NCI-H774 (cell line): ENCODE data around the gene ANAPC13.

Experiments
- DNase-seq: peaks from one replicate; lab custom pipeline; 2025; lab: John Stamatoyannopoulos, UW

The ANAPC13 gene

DNA sequence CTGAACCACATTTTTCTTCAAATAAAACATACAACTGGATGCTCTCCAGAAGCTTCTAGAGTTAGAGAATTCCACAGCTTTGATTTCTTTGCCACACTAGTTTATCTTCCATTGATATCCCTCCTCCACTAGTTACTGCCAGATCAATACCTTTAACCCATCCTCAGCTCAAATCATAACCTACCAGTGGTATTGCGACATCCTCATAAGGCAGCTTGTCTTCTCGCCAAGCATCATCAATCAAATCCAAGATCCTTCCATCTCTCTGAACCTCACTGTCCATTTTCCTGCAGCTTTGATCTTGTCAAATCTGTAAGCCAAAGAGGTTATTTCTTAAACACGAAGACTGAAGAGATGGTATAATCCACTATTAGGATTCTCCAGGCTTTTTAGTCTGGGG is 3.2 kb downstream of the ANAPC13 start:
- no peak for DNase-seq

DNA sequence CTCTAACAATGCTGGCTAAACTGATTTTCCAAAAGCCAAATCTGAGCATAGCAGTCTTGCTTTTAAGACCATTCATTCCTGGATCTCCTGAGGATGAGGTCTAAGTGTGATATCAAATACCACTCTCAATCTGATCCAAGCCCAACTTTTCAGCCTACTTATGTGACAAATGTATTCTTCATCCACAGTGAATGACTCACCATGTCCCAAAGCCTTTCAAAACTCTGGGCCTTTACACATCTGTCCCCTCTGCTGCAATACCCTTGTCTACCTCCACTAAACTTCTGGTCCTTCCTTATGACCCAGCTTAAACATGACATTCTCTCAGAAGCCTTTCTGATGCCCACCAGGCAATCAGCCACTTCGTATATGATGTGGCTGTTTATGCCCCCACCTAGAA is 4.6 kb downstream of the ANAPC13 start:
- DNase-seq, result no peak

DNA sequence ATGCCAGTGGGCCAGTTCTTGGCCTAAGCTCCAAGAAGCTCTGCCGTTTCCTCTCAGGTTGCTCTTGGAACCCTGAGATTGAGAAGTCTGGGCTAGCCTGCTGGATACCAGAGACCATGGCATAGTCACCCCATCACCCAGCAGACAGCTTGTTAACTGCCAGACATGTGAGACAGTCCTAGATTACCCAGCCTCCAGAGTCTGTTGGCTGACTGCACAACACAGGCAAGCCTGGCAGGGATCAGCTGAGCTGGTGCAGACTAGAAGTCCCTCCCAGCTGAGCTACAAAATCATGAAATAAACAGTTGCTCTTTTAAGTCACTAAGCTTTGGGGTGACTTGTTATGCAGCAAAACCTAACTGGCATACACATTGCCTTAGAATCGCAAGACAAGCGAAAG is 5.2 kb downstream of the ANAPC13 start:
- DNase-seq, result no peak

DNA sequence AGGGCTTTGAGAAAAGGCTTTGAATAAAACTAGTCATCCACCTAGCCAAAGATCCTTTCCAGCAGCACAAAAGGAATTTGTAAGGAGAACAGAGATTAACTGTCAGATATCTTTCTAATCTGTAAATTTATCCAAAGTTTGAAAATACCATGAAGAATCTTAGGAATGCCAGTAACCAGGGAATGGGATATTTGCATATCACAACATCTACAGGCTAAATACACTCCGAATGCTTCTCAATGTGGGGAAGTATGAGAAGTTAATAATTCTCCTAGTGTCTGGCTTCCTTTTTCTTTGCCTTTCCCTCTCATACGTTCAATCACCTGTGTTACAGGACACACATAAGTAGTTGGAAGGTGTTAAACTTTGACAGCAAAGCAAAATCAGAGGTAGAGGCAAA is 7.8 kb downstream of the ANAPC13 start:
- DNase-seq, result no peak

DNA sequence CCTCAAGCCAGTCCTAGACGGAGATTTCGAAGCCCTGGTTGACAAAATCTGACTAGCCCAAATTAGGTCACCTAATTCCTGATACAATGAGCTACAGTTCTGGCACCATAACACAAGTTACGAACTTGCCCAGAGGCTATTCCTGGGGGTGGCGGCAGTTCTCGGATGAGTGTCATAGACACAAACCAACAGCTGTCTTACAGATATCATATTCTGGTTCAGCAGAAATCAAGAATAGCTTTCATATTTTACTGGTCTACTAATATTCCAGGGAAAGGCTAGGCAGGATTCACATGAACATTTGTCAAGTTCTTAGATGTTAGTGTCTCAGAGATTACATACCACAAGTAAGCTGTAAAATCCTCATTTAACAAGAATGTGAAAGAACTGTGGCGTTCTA is 8.8 kb downstream of the ANAPC13 start:
- no peak for DNase-seq

DNA sequence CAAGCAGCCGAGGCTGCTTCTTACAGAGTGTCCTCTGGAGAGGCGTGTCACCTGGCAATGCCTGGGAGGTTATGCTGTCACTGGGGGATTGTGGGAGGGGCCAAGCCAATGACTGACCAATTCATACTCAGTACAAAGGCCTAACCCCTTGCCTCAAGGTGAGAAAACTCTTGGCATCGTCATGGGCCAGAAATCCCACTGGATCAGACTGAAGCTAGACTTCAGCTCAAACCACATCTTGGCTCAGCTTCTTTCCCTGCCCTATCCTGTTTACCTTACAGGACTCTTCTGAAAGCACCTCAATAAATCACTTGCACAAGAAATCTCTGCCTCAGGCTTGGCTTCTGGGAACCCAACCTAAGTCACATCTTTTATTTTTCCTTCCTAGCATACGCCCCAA is 9.5 kb downstream of the ANAPC13 start:
- DNase-seq, result no peak

DNA sequence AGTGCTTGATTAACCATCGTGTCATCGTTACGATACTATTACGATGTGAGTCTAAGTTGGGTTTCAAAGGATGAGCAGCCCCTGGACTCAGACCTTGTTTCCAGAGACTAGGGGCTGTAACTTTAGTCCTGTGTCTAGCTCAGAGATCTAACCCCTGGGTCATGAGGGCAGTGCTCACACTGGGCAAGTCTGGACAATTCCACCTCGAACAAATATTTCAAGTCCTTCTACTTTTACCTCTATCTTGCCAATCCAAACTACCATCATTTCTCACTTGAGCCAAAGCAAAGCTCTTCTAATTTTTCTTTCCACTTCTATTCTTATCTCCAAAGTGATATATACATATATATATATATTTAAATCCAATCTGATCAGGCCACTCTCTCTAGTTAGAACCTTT is 10.8 kb downstream of the ANAPC13 start:
- no peak for DNase-seq

DNA sequence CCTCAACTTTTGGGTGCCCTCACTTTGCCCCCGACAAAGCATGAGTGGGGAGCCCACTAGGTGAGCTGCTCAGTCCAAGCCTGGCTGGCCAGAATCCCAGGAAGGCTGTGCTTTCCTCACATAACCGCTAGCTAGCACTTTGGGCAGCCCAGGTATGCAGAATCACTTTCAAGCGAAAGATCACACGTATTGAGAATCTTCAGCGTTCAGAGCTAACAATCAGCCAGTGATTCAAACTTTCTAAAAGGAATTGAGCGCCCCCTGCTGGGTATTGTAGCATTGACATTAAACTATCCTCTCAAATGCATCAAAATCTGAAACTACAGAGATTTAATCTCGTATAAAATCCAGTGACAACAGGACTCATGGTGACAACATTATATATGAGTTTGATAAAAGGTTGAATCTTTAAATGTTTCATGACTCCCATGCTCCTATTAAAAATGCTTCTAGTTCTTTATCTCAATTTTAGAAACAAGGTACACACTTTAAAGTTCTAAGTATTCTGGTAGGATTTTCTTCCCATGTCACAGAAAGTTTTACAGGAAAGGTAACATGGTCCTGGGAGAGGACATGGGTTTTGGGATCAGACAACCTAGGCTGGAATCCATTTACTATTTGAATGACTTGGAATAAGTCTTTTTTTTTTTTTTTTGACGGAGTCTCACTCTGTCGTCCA is 11.8 kb downstream of the ANAPC13 start:
- DNase-seq, result peak; percentile 21

DNA sequence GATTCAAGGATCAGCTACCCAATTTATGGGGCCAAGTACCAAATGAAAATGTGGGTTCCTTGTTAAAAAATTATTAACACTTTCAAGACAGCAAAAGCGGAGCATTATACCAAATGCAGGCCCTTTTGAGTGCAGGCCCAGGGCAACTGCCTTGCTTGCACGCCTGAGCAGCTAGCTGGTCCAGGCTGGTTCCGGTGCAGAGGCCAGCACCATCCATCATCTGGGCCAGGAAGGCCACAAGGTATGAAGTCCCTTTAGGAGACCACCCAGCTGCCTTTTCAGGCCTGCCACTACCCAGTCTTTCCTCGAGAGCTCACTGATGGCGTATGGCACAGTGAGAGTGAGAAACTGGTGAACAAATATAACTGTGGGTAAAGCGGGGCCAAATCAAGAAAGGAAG is 13.0 kb downstream of the ANAPC13 start:
- DNase-seq, result no peak

DNA sequence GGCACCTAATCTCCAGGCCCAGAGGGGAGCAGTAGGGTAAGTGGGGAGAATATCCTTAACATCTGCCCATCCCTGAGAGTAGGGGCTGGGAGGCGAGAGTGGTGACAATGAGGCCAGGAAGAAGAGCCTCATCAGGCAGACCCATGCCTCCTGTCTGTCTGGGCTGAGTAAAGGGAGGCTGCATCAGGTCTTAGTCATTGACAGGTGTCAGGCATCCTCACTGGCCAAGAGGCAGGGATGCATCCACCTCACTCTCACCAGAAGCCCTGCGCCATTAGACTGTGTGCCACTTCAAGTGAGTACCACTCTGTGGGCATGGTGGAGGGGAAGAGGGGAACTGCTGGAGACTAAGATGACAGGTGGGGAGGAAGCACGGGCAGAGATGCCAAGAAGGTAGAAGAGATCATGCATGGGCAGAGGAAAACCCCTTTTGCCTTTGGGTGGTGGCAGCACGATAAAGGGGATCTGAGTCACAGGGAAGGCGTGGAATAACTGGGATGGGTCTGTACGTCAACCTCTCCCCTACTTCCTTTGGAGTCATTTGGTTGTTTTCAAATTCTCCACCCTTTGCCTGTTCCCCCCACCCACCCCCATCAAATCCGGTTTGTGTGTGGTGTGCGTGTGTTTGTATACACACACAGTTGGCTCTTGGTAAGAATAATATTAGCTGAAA is 14.1 kb downstream of the ANAPC13 start:
- DNase-seq, result no peak

DNA sequence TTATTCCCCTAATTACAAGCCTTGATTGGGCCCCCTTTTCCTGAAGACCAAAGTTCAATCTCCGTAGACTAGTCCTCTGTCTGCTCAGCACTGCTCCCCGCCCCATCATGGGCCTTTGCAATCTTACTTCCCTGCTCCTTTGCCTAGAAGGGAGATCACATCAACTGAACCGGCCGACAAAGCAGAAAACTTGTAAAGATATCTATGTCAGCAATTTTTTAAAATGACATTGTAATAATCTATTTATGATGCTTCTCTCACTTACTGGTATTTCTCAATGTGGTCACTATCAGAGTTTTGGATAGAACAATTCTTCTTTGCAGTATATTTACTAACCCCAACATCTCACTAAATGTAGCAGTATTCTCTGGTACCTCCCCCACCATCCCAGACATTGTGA is 17.3 kb downstream of the ANAPC13 start:
- DNase-seq, result no peak

DNA sequence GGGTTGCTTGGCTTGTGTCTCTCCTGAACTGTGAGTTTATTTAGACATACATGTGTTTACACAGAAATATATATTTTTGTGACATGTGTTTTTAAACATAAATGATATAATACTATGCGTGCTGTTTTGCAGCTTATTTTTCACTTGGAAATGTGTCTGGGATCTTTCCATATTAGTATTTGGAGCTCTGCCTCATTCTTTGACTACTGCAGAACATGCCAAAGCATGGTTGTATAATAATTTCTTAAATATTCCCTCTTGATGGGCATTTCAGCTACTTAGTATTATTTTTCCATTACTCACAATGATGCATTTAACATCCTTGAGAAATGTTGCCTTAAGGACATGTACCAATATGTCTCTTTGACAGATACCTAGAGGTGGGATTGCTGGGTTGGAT is 19.5 kb downstream of the ANAPC13 start:
- DNase-seq, result no peak

DNA sequence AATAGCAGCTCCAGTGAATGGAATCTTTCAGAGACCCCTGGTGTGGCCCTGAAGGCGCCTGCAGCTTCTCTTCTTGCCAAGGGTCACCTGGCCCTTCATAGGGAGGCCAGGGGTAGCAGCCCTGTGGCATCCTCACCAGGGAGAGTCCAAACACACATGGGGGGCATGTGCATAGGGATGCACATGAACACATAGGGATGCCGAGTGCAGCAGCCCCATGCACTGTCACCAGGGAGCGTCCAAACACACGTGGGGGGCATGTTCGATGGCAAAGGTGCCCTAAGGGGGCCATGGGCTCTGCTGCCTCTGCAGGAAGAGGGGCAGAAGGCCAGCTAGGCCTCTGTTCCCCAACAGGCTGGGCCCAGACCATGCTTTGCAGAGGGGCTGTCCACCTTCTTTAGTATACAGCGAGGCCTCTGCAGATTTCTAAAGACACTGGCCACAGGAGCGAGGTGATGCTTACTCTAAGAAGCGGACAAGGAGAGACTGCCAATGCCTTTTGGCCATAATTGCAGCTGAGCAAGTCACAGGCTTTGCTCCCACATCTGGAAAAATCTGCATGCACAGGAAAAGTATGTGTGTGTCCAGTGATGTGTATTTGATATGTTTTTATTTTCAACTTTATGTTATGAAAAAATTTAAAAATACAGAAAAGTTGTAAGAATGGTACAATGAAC is 21.0 kb downstream of the ANAPC13 start:
- no peak for DNase-seq

DNA sequence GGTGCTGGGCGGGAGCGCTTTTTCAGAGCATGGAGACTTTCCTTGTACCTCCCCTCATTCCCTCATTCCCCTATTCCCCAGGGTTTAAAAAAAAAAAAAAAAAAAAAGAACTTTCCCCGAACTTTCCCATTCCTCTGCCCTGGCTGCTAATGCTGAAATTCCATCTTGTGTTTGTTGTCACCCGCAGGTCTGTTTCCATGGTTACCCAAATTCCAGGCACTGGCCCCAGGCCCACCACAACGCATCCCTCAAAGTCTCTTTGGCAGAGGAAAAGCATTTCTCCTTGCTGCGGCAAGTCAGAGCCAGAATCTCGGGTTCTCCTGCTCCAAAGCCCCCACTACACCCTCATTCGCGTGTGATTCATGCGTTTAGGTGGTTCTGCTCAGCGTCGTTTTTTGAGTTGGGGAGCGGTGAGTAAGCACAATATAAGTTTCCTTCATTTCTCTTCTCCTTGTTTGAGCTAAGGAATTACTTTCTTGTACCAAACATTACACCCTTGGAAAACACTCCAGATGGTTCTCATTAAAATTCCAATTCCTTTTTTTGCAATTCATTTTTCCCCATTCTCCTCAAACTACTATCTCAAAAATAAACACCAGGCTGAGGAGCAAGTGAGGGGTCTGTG is 21.6 kb downstream of the ANAPC13 start:
- DNase-seq, result no peak

DNA sequence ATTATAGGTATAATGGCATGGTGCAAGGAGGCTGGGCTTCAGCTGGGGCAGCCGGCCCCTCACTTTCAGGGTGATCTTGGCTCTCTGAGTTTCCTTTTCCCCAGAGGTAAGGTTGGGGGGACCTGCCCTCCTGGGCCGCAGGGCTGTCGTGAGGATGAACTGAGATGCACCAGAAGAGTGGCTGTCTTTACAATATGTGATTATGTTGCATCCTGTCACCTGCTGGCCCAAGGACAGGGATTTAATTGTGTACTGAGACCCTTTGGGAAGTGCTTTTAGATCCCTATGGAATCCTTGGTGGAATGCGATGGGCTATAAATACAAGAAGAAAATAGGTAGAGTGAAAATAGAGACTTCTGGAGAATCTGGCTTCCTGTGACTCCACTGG is 22.1 kb downstream of the ANAPC13 start:
- no peak for DNase-seq

DNA sequence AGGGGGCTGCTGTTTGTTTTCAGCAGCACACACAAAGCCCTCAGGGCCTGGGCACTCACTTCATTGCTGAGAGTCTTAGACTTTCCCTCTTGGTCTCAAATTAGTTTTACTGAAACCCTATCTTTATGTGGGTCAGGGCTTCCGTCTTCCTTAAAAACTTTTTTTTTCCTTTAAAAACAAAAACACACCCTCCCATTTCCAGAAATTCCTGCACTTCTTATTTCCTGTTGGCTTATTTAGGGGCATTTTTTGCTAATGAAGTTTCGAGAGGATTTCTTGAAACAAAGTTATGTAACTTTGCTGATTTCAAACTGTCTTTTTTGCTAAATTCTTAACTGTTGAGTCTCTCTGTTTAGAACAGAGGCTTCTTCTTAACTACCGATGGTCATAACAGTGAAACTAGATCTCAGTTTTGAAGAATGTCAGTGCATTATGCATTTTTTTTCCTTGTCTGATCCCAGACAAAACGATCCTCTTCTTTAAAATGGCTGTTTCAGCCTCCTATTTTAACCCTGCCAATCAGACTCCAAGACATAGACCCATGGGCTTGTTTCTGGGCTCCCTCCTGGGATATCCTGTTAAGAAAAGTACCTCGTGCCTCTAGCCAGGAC is 23.3 kb downstream of the ANAPC13 start:
- DNase-seq, result no peak

DNA sequence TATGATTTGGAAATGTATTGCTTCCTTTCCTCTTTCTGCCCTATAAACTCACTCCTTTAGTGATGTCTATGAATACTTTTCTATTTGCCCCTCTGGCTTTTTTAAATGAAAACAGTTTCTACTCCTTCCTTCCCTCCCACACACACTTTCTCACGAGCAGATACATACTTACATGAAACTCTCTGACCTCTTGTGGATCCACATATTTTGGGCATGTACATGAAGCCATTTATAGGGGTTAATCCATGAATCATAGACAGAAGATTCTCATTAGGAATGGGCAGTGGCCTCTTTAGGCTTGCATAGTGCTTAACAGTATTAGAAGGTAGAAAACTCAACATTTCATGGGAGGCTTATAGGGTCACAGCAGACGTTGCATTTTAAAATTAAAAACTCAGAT is 24.8 kb downstream of the ANAPC13 start:
- no peak for DNase-seq

DNA sequence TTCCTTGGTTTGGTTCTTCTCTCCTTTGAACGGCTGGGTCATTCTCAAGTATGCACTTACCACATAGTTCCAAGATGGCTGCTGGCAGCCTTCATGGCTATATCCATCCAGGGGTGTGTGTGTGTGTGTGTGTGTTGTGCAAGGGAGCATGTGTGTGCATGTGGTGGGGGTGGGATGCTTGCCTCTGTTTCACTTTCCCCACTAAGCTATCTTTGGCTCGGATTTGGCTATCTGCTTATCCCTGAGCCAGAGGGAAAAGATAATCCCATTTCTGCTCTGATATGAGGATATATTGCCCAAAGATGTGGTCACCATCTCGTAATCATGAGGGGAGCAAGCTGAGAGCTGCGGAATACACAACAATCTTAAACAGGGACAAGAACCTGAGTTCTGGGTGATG is 26.2 kb downstream of the ANAPC13 start:
- no peak for DNase-seq

DNA sequence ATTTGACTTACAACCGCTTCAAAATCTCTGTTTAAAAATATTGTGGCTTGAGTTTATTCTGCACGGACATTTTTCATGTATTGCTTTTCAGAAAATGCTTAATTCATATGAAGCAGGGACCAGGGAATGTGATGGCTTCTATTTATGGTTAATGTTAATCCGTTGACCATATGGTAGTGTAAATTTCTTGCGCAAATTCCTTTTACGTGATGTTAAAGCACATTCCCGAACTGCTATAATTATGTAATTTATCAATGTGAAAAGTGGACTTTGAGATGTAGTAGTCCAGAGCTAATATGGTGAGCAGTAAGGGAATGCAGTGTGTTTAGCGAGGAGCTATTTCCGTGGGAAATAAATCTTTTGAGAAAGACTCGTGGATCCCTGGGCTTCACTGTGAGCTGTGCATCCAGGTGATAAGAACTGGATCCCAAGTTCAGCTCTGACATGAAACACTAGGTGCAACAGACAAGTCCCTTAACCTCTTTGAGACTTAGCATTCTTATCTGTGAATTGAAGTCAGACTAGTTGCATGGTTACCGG is 27.3 kb downstream of the ANAPC13 start:
- no peak for DNase-seq

DNA sequence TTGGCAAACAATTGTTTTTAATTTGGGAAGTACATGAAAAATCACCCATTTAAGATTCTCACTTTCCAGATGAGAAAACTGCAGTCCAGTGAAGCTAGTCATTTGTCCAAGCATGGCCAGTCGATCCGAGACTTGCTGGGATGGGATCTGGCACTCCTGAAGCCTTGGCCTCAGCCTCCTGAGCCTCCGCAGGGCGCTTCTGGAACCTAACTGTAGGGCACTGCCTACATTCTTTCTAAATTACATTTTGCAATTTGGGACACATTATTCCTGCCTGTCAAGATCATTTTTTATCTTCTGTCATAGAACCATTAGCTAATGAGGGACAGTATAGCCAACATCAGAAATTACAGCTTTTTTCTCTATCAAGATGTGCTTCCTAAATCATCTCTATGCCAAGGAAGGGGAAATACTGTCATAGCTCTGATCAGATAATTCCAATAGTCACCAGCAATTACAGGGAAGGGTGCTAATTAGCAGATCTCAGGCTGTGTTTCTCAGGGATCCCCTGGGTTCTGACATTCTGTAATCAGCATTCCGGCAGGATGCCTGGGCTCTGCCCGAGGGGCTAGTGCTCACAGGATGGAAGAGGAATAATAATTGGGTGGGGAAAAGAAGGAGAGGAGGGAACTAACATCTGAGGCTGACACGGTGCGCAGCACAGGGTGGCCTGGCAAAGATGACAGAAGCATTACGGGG is 28.3 kb downstream of the ANAPC13 start:
- no peak for DNase-seq

DNA sequence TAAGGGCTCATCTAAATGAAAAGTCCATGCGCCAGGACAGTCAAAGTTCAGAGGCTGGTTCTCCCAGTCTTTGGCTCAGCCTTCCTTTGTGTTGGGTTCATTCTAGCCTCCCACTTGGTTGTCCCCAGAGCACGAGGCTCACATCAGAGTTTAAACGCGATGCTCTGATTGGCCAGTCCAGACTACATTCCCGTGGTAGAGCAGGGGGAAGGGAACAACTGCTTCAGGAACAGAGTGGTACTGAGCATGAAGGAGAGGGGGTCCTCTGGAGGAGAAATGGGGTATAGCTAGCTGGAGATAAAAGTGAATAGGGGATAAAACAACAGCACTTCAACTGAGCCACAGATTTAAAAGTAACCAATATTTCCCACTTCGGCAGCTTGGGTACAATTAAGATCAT is 32.2 kb downstream of the ANAPC13 start:
- DNase-seq, result no peak

DNA sequence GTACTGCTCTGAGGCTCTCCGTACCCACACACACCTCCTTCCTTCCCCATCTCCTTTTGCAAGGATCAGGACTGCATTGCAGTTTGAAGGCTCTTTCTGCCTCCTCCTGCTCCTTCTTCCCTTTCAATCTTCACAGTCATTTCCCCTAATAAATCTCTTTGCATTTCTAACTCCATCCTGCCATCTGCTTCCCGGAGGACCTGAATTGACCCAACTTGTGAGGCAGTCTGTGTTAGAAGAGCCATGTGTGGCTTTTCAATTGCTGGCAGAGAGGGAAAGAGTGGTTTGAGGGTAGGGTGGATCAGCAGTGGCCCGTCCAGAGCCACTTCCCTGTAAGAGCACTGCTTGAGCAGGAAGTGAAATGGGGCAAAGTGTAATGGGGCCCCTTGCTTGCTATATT is 35.8 kb downstream of the ANAPC13 start:
- DNase-seq, result no peak
